ENCODE data around the gene PTPRT. TPM values are rescaled to one million over a fixed set of nuclear protein-coding genes. Genes with fewer than 3 reads are reported as not detected.

Gene PTPRT
- total and polyA plus RNA-seq, 4 donors = 10.7 to 46.1 (median 32.0) TPM

GRCh38 chr20:42895020-42895419, 294.7 kb downstream of the PTPRT start:
- Histone ChIP-seq H3K36me3 (ENCODE audit: control insufficient read depth, insufficient read depth, low read length) (no peaks in the 10 kb centered on the region), H3K4me3 (ENCODE audit: low read depth, low read length) (no peak overlapping the region), H3K27me3 (ENCODE audit: control insufficient read depth, insufficient read depth, low read length) (no peaks in the 10 kb centered on the region), H3K4me1 (ENCODE audit: control insufficient read depth, insufficient read depth, low read length) (no peaks in the 10 kb centered on the region), H3K27ac (ENCODE audit: low read depth, low read length) (no peak overlapping the region), H3K9me3 (ENCODE audit: control insufficient read depth, insufficient read depth, low read length) (no peaks in the 10 kb centered on the region)
- no peak for DNase-seq (ENCODE audit: low read depth in 4 of 6, low spot score in 6 of 6)
- WGBS (ENCODE audit: insufficient coverage) = 100% methylated on average over 1 of the region's 1 CpG

- H3K4me1 ChIP-seq (ENCODE audit: control insufficient read depth, insufficient read depth, low read length) = no peaks in the 10 kb centered on the region
- no peak overlapping the region for H3K27ac ChIP-seq (ENCODE audit: low read depth, low read length)
- H3K9me3 ChIP-seq (ENCODE audit: control insufficient read depth, insufficient read depth, low read length) = no peaks in the 10 kb centered on the region
- 60% methylated on average over 1 of the region's 3 CpGs for WGBS (ENCODE audit: insufficient coverage)
- DNase-seq (ENCODE audit: low read depth in 4 of 6, low spot score in 6 of 6) = no peak
- no peaks in the 10 kb centered on the region for H3K36me3 ChIP-seq (ENCODE audit: control insufficient read depth, insufficient read depth, low read length)
- no peak overlapping the region for H3K4me3 ChIP-seq (ENCODE audit: low read depth, low read length)
- no peaks in the 10 kb centered on the region for H3K27me3 ChIP-seq (ENCODE audit: control insufficient read depth, insufficient read depth, low read length)
These were observed 295.2 kb downstream of the PTPRT start for GRCh38 chr20:42894483-42894882.

GRCh38 chr20:42889517-42889916, 300.2 kb downstream of the PTPRT start:
- Histone ChIP-seq H3K27me3 (ENCODE audit: control insufficient read depth, insufficient read depth, low read length) (no peaks in the 10 kb centered on the region), H3K4me3 (ENCODE audit: low read depth, low read length) (no peak overlapping the region), H3K9me3 (ENCODE audit: control insufficient read depth, insufficient read depth, low read length) (no peaks in the 10 kb centered on the region), H3K27ac (ENCODE audit: low read depth, low read length) (no peak overlapping the region), H3K4me1 (ENCODE audit: control insufficient read depth, insufficient read depth, low read length) (no peaks in the 10 kb centered on the region), H3K36me3 (ENCODE audit: control insufficient read depth, insufficient read depth, low read length) (no peaks in the 10 kb centered on the region)
- WGBS (ENCODE audit: insufficient coverage) = 80% methylated on average over 1 of the region's 3 CpGs
- no peak for DNase-seq (ENCODE audit: low read depth in 4 of 6, low spot score in 6 of 6)

- no peak for DNase-seq (ENCODE audit: low read depth in 4 of 6, low spot score in 6 of 6)
- H3K4me3 ChIP-seq (ENCODE audit: low read depth, low read length) = no peak overlapping the region
- no peaks in the 10 kb centered on the region for H3K9me3 ChIP-seq (ENCODE audit: control insufficient read depth, insufficient read depth, low read length)
- H3K36me3 ChIP-seq (ENCODE audit: control insufficient read depth, insufficient read depth, low read length) = peaks cover 4% of the 10 kb centered on the region
- WGBS (ENCODE audit: insufficient coverage) = 86% methylated on average over 1 of the region's 3 CpGs
- no peak overlapping the region for H3K27ac ChIP-seq (ENCODE audit: low read depth, low read length)
- no peaks in the 10 kb centered on the region for H3K4me1 ChIP-seq (ENCODE audit: control insufficient read depth, insufficient read depth, low read length)
- no peaks in the 10 kb centered on the region for H3K27me3 ChIP-seq (ENCODE audit: control insufficient read depth, insufficient read depth, low read length)
These were observed 302.4 kb downstream of the PTPRT start for GRCh38 chr20:42887281-42887680.

GRCh38 chr20:42886801-42887200, 302.9 kb downstream of the PTPRT start:
- H3K4me1 ChIP-seq (ENCODE audit: control insufficient read depth, insufficient read depth, low read length) = no peaks in the 10 kb centered on the region
- peaks cover 4% of the 10 kb centered on the region for H3K36me3 ChIP-seq (ENCODE audit: control insufficient read depth, insufficient read depth, low read length)
- 89% methylated on average over 1 of the region's 2 CpGs for WGBS (ENCODE audit: insufficient coverage)
- no peak for DNase-seq (ENCODE audit: low read depth in 4 of 6, low spot score in 6 of 6)
- H3K27ac ChIP-seq (ENCODE audit: low read depth, low read length) = no peak overlapping the region
- no peaks in the 10 kb centered on the region for H3K9me3 ChIP-seq (ENCODE audit: control insufficient read depth, insufficient read depth, low read length)
- no peak overlapping the region for H3K4me3 ChIP-seq (ENCODE audit: low read depth, low read length)
- H3K27me3 ChIP-seq (ENCODE audit: control insufficient read depth, insufficient read depth, low read length) = no peaks in the 10 kb centered on the region

- no CpG with 5 or more reads among the region's 6 CpGs for WGBS (ENCODE audit: insufficient coverage)
- no peaks in the 10 kb centered on the region for H3K4me1 ChIP-seq (ENCODE audit: control insufficient read depth, insufficient read depth, low read length)
- DNase-seq (ENCODE audit: low read depth in 4 of 6, low spot score in 6 of 6) = peak in 1 of 6 donors; percentile 64
- peaks cover 4% of the 10 kb centered on the region for H3K36me3 ChIP-seq (ENCODE audit: control insufficient read depth, insufficient read depth, low read length)
- H3K4me3 ChIP-seq (ENCODE audit: low read depth, low read length) = no peak overlapping the region
- H3K27ac ChIP-seq (ENCODE audit: low read depth, low read length) = no peak overlapping the region
- H3K9me3 ChIP-seq (ENCODE audit: control insufficient read depth, insufficient read depth, low read length) = no peaks in the 10 kb centered on the region
- no peaks in the 10 kb centered on the region for H3K27me3 ChIP-seq (ENCODE audit: control insufficient read depth, insufficient read depth, low read length)
These were observed 303.7 kb downstream of the PTPRT start for GRCh38 chr20:42886046-42886445.

GRCh38 chr20:42875581-42875980, 314.1 kb downstream of the PTPRT start:
- WGBS (ENCODE audit: insufficient coverage) = 67% methylated on average over 2 of the region's 2 CpGs

GRCh38 chr20:42873259-42873658, 316.4 kb downstream of the PTPRT start:
- no peaks in the 10 kb centered on the region for H3K36me3 ChIP-seq (ENCODE audit: control insufficient read depth, insufficient read depth, low read length)
- no CpG with 5 or more reads among the region's 3 CpGs for WGBS (ENCODE audit: insufficient coverage)

More at GRCh38 chr20:42875581-42875980, 314.1 kb downstream of the PTPRT start:
- Histone ChIP-seq H3K9me3 (ENCODE audit: control insufficient read depth, insufficient read depth, low read length) (no peaks in the 10 kb centered on the region), H3K36me3 (ENCODE audit: control insufficient read depth, insufficient read depth, low read length) (peaks cover 2% of the 10 kb centered on the region), H3K4me1 (ENCODE audit: control insufficient read depth, insufficient read depth, low read length) (no peaks in the 10 kb centered on the region), H3K4me3 (ENCODE audit: low read depth, low read length) (no peak overlapping the region), H3K27me3 (ENCODE audit: control insufficient read depth, insufficient read depth, low read length) (no peaks in the 10 kb centered on the region), H3K27ac (ENCODE audit: low read depth, low read length) (no peak overlapping the region)
- DNase-seq (ENCODE audit: low read depth in 4 of 6, low spot score in 6 of 6) = no peak

GRCh38 chr20:42864116-42864515, 325.6 kb downstream of the PTPRT start:
- DNase-seq (ENCODE audit: low read depth in 4 of 6, low spot score in 6 of 6) = no peak
- Histone ChIP-seq H3K27ac (ENCODE audit: low read depth, low read length) (no peak overlapping the region), H3K4me3 (ENCODE audit: low read depth, low read length) (no peak overlapping the region), H3K27me3 (ENCODE audit: control insufficient read depth, insufficient read depth, low read length) (no peaks in the 10 kb centered on the region), H3K36me3 (ENCODE audit: control insufficient read depth, insufficient read depth, low read length) (no peaks in the 10 kb centered on the region), H3K9me3 (ENCODE audit: control insufficient read depth, insufficient read depth, low read length) (no peaks in the 10 kb centered on the region), H3K4me1 (ENCODE audit: control insufficient read depth, insufficient read depth, low read length) (no peaks in the 10 kb centered on the region)
- 80% methylated on average over 1 of the region's 3 CpGs for WGBS (ENCODE audit: insufficient coverage)

More at GRCh38 chr20:42873259-42873658, 316.4 kb downstream of the PTPRT start:
- Histone ChIP-seq H3K4me3 (ENCODE audit: low read depth, low read length) (no peak overlapping the region), H3K27me3 (ENCODE audit: control insufficient read depth, insufficient read depth, low read length) (no peaks in the 10 kb centered on the region), H3K27ac (ENCODE audit: low read depth, low read length) (no peak overlapping the region), H3K4me1 (ENCODE audit: control insufficient read depth, insufficient read depth, low read length) (no peaks in the 10 kb centered on the region), H3K9me3 (ENCODE audit: control insufficient read depth, insufficient read depth, low read length) (no peaks in the 10 kb centered on the region)
- no peak for DNase-seq (ENCODE audit: low read depth in 4 of 6, low spot score in 6 of 6)

GRCh38 chr20:42862446-42862845, 327.3 kb downstream of the PTPRT start:
- WGBS (ENCODE audit: insufficient coverage) = no CpG with 5 or more reads among the region's 5 CpGs

More at GRCh38 chr20:42862446-42862845, 327.3 kb downstream of the PTPRT start:
- H3K4me1 ChIP-seq (ENCODE audit: control insufficient read depth, insufficient read depth, low read length) = no peaks in the 10 kb centered on the region
- no peak overlapping the region for H3K4me3 ChIP-seq (ENCODE audit: low read depth, low read length)
- no peaks in the 10 kb centered on the region for H3K27me3 ChIP-seq (ENCODE audit: control insufficient read depth, insufficient read depth, low read length)
- H3K9me3 ChIP-seq (ENCODE audit: control insufficient read depth, insufficient read depth, low read length) = no peaks in the 10 kb centered on the region
- DNase-seq (ENCODE audit: low read depth in 4 of 6, low spot score in 6 of 6) = peak in 2 of 6 donors; percentile 47 to 68
- no peak overlapping the region for H3K27ac ChIP-seq (ENCODE audit: low read depth, low read length)
- H3K36me3 ChIP-seq (ENCODE audit: control insufficient read depth, insufficient read depth, low read length) = no peaks in the 10 kb centered on the region

All from spinal cord (tissue), 10 donors.